T-helper 1 cell treated with Interleukin-12 subunit alpha and Interleukin-12 subunit beta and Interleukin-4 antibody, amounts not matched to agents 30 ng/mL and 1 ng/mL, for 36 hours (primary cell): ENCODE data around the gene WDR45B. TPM values are rescaled to one million over a fixed set of nuclear protein-coding genes. Genes with fewer than 3 reads are reported as not detected.
"Not testable (repeated sequence)": the region's sequence is repeated elsewhere in the genome, so short reads cannot be mapped to it uniquely, and the experiment has no call there.

Experiments used
- intact Hi-C: fragments of 100-400 bp; cut with micrococcal nuclease; formaldehyde crosslinking; loops from one replicate; pipeline ENCODE4 v1.15.1; 2024
- total RNA-seq: library from RNA; stranded (reverse); gene quantifications from 2 replicates; pipeline ENCODE4 v1.2.3, GENCODE V29; 2022

WDR45B gene
- total RNA-seq, 1 donor from 2014 or later, result 37.0 TPM

DNA sequence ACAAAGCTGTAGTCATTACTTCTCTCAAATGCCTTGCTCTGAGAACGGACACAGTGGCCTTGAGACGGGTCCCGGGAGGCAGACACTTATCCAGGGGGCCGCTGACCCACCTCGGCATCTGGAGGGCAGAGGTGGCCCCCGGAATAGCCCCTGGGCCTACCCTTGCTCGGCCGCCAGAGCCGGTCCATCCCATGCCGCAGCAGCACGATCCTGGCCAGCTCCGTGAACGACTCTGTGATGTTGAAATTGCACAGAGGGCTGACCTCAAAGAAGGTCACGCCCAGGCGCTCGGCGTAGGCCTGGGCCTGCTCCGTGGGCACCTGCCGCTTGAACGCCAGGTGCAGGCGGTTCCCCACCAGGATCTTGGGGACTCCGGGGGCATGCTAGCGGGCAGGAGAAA, 10.1 kb upstream of the WDR45B start:
- intact Hi-C loops, result no loop called here

GRCh38 chr17:82657926-82658325, 9.7 kb upstream of the WDR45B start:
- intact Hi-C loops, result no loop called here

DNA sequence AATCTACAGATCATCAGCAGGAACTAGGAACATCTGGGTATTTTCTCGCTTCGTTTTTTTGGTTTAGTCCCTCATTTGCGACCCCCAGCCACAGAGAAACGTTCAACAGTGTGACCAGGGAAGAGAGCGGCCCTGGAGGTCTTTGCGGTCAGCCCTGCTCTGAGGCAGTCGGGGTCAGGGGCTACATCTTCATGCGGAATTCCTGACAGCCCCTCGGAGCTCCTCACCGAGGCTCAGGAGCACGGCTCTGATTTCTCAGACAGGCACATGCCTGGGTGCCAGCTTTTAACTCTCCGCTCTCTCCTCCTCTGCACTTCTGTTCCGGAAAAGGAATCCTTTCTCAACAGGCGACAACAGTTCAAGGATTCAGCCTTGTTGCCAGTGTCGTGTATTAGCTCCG, 8.0 kb upstream of the WDR45B start:
- intact Hi-C loops, result no loop called here

DNA sequence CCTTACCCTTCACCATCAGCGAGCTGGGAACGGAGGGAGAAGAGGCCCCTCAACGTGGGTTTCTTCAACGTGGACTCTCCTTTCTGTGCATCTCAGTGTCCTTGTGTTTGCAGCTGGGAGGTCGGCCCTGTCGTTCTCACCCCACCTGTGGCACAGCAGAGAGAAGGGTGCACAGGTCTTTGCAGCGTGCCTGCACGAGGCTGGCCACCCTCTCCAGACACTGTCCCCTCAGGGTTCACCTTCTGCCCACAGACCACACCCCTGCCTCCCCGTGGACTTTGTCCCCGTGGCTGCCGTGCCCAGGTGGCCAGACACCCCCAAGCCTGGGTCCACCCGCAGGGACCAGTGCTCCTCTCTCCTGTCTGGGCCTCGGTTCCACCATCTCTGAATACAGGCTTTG, 7.3 kb upstream of the WDR45B start:
- intact Hi-C loops, result no loop called here

DNA sequence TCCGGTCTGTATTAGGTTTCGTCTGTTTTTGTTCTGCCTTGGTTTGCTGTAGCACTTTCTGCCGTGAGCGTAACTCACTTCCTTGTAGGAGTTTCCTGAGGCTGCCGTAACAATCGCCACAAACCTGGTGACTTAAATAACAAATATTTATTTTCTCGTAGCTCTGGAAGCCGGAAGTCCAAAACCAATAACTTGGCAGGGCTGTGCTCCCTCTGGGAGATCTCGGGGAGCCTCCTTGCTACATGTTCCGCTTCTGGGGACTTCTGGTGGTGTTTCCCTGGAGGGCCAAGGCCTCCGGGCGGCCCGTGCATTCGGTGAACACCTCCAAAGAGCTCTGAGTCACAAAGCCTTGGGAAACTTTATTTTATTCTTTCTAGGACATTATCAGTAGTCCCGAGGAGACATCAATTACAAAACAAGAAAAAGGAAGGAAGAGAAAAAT, 6.8 kb upstream of the WDR45B start:
- intact Hi-C loops, result no loop called here

- intact Hi-C loops, result not testable (repeated sequence)
Observed at GRCh38 chr17:82654611-82655010, 6.4 kb upstream of the WDR45B start.

- intact Hi-C loops, result no loop called here
Observed at GRCh38 chr17:82653651-82654528, 5.6 kb upstream of the WDR45B start.

DNA sequence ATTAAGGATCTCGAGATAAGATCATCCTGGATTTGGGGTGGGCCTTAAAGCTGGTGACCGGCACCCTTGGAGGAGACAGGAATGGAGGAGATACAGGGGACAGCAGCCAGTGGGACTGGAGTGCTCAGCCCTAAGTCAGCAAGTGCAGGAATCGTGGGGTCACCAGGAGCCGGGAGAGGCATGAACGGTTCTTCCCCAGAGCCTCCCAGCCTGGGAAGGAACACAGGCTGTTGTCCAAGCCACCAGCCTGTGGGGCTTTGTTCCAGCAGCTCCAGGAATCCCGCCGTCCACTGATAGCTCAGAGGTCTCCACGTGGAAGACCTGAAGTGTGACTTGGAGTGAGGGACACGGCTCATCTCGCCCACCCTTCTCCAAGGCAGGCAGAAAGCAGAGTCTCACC, 2.5 kb upstream of the WDR45B start:
- intact Hi-C loops, result no loop called here

GRCh38 chr17:82649501-82650261, 1.4 kb upstream of the WDR45B start:
- intact Hi-C loops, result loop anchor here (5.0 kb wide), 1 partner anchor 403 kb away; no protein-coding TSS in a partner anchor

DNA sequence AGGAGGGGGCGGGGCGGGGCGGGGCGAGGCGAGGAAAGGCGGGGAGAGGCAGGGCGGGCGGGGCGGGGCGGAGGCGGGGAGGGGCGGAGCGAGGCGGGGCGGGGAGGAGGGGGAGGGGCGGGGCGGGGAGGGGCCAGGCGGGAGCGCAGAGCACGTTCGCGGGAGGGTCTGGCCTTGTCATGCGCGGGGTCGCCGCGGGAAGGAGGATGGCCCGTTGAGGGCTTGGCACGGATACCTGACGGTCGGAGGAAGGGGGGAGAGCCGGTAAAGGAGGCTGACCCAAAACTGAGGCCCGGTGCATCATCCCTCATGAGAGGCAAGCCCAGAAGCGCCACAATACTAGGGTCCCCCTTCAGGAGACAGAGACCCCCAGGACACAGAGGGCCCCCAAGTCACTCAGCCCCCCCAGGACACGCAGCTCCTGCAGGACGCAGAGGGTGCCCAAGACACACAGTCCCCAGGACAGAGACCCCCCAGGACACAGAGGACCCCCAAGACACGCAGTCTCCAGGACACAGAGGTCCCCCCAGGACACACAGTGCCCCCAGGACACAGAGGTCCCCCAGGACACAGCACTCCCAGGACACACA, 593 bp upstream of the WDR45B start:
- intact Hi-C loops, result loop anchor here (1.0 to 5.0 kb wide), 6 partner anchors 49 to 403 kb away; partner anchors contain the start of genes CYBC1, FN3KRP, HEXD and OGFOD3

GRCh38 chr17:82647593-82648164, 565 bp downstream of the WDR45B start:
- intact Hi-C loops, result loop anchor here (1.0 to 5.0 kb wide), 7 partner anchors 51 to 405 kb away; partner anchors contain the start of genes CYBC1, FN3KRP, HEXD and OGFOD3

DNA sequence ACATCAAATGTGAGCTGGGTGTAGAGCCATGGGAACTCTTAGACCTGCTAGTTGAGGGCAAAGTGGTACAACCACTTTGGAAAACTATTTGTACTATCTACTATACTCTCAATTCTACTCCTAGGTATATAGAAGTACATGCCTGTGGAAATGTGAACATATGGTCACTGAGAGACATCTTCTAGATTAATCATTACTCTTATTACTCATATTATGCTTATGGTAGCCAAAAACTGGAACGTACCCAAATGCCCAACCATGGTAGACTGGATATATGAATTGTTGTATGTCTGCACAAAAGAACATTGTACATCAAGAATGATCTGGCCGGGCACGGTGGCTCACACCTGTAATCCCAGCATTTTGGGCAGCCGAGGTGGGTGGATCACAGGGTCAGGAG, 2.7 kb downstream of the WDR45B start:
- intact Hi-C loops, result loop anchor here (5.0 kb wide), 1 partner anchor 407 kb away; no protein-coding TSS in a partner anchor

DNA sequence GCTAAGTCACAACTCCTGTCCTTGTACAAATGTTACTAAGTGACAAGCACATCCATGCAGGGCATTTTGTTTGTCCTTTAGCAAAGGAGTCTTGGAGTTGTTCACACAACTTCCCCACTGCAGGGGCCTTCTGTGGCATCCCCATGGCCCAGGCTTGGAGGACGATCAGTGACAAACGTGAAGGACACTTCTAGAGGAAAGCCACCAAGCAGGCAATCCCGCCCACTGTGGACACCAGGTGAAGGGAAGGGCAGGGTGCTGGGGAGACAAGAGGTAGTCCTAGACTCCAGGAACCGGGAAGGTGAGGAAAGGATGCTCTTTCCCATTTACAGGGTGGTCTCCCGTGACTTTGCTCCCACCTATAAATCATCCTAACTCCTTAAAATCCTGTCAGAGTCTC, 4.1 kb downstream of the WDR45B start:
- intact Hi-C loops, result no loop called here

GRCh38 chr17:82642022-82642421, 6.2 kb downstream of the WDR45B start:
- intact Hi-C loops, result no loop called here

- intact Hi-C loops, result no loop called here
Observed at GRCh38 chr17:82640036-82640435, 8.2 kb downstream of the WDR45B start.

DNA sequence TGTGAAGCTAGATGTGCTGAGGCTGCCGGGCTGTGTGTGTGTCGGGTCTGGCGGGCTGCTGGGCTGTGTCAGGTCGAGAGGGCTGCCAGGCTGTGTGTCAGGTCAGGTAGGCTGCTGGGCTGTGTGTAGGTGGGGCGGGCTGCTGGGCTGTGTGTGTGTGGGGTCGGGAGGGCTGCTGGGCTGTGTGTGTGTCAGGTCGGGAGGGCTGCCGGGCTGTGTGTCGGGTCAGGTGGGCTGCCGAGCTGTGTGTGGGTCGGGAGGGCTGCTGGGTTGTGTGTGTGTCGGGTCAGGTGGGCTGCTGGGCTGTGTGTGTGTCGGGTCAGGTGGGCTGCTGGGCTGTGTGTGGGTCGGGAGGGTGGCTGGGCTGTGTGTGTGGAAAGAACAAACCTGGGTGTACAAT, 8.6 kb downstream of the WDR45B start:
- intact Hi-C loops, result no loop called here

DNA sequence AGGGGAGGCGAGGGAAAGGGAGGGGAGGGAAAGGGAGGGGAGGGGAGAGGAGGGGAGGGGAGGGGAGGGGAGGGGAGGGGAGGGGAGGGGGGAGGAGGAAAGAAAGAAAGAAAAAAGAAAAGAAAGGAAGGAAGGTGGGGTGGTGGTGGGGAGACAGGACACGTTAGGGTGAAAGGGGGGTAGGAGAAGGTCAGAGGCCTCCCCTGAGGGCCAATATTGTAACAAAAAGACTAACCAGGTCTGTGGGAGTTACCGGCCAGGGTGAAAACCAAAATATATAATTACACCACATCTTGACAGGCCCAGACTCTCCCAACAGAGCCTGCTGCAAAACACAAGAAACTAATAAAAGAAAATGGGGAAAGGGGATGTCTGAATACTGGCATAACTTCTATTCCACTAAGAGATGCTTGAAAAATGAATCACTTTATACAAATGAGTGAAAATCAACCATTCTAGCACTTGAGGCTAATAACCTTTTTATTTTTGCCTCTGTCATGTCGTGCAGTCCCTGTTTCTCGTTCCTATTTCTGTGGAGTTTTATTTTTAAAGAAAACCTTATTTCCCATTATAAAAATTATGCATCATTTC, 10.0 kb downstream of the WDR45B start:
- intact Hi-C loops, result no loop called here

GRCh38 chr17:82636626-82637598, 11.3 kb downstream of the WDR45B start:
- intact Hi-C loops, result no loop called here

- intact Hi-C loops, result no loop called here
Observed at GRCh38 chr17:82633343-82633742, 14.9 kb downstream of the WDR45B start.

GRCh38 chr17:82632451-82632850, 15.8 kb downstream of the WDR45B start:
- intact Hi-C loops, result no loop called here
